Measurements from ENCODE around the gene IFT81.

DNA sequence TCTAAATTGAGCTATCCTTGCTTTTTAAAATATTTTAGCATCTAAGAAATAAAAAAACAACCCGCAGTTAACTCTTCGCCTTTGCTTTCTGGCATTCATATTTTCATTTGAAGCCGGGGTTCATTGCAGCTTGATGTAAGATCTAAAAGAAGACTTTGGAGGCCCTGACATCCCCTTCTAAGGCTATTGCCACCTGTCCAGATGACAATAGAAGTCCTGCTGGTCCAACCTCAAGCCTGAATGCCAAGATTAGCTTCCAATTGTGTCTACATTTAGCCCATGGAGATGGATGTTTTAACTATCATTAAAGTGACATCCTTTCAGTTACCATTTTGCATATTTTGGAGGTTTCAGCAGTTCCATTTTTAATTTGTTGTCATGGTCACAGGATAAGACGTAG is 105.3 kb downstream of the IFT81 start:
- TF ChIP-seq, protein P1, sequence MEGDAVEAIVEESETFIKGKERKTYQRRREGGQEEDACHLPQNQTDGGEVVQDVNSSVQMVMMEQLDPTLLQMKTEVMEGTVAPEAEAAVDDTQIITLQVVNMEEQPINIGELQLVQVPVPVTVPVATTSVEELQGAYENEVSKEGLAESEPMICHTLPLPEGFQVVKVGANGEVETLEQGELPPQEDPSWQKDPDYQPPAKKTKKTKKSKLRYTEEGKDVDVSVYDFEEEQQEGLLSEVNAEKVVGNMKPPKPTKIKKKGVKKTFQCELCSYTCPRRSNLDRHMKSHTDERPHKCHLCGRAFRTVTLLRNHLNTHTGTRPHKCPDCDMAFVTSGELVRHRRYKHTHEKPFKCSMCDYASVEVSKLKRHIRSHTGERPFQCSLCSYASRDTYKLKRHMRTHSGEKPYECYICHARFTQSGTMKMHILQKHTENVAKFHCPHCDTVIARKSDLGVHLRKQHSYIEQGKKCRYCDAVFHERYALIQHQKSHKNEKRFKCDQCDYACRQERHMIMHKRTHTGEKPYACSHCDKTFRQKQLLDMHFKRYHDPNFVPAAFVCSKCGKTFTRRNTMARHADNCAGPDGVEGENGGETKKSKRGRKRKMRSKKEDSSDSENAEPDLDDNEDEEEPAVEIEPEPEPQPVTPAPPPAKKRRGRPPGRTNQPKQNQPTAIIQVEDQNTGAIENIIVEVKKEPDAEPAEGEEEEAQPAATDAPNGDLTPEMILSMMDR (IDR thresholded peaks at IDR 0.05), result no peak
- no peak for TF ChIP-seq POLR2A (IDR thresholded peaks at IDR 0.05)
